K562 (cell line): ENCODE measurements around the gene SUPT7L. TPM values are rescaled to one million over a fixed set of nuclear protein-coding genes. Genes with fewer than 3 reads are reported as not detected.

Experiments
- ATAC-seq: fragments of 200-7000 bp; cut with Tn5 transposase; 3 replicates; pipeline ENCODE4 v1.9.1; 2020; ENCODE audit warnings: moderate library complexity
- BruUV-seq: library from RNA; stranded (reverse); fragments of 400-500 nt; replicated peaks from 2 replicates; lab custom pipeline; 2021; lab: Mats Ljungman, UMichigan
- CTCF ChIA-PET: fragments of 300-600 bp; formaldehyde crosslinking; extraction: SDS; loops from one replicate; lab custom pipeline; 2021; ENCODE audit warnings: low intra/inter-chr PET ratio; lab: Yijun Ruan, JAX
- POLR2A ChIA-PET: fragments of 300-600, 350-650 bp; sonication (Branson Sonifier 250); formaldehyde crosslinking; extraction: SDS; loops from one replicate; lab custom pipeline; 2021; ENCODE audit warnings: antibody characterized with exemption, inconsistent platforms; lab: Yijun Ruan, JAX
- DNase-seq, 4 experiments: peaks; one replicate each; pipeline versions ENCODE4 v3.0.0 to v3.0.0-alpha.2; 2011 to 2018; ENCODE audit warnings: low spot score in 3 of 4, mixed read lengths in 3 of 4; ENCODE audit errors: extremely low read depth in 1 of 4
- FAIRE-seq: peaks from 2 replicates; lab custom pipeline; 2011; peaks lifted over from hg19 to GRCh38; lab: Jason Lieb, UNC
- H2AFZ ChIP-seq: 2 replicates; pipeline ENCODE4 v1.6.0; 2011; ENCODE audit warnings: low read depth, low read length, control low read depth, inconsistent platforms
- H3K27ac ChIP-seq: fragments of 200-600 bp; 3 replicates; pipeline ENCODE4 v1.8.0; 2011; ENCODE audit warnings: low read depth, mild to moderate bottlenecking, control low read depth, inconsistent platforms, low read length, moderate library complexity, mixed read lengths; ENCODE audit errors: extremely low read depth
- H3K27me3 ChIP-seq, 2 experiments: fragments of 300-600 bp in 1 of 2; 2 replicates in 1 of 2; 3 replicates in 1 of 2; pipeline versions ENCODE4 v1.6.0 to v1.8.0; 2011; ENCODE audit warnings: inconsistent platforms in 2 of 2, low read length in 2 of 2, mild to moderate bottlenecking in 1 of 2, mixed read lengths in 1 of 2, moderate library complexity in 1 of 2; ENCODE audit not compliant: control insufficient read depth in 2 of 2, insufficient read depth in 2 of 2
- H3K36me3 ChIP-seq: fragments of 300-600 bp; 3 replicates; pipeline ENCODE4 v1.8.0; 2011; ENCODE audit warnings: mild to moderate bottlenecking, low read length, inconsistent platforms; ENCODE audit not compliant: control insufficient read depth, insufficient read depth
- H3K4me1 ChIP-seq, 2 experiments: fragments of 200-600 bp in 1 of 2; replicated peaks in 1 of 2; 2 replicates in 1 of 2; 3 replicates in 1 of 2; pipeline versions ENCODE4 v1.5.1 to v1.8.0; 2011; ENCODE audit warnings: inconsistent platforms in 2 of 2, low read length in 2 of 2, mild to moderate bottlenecking in 1 of 2, mixed read lengths in 1 of 2, moderate library complexity in 1 of 2; ENCODE audit not compliant: control insufficient read depth in 2 of 2, insufficient read depth in 2 of 2
- H3K4me2 ChIP-seq: 2 replicates; pipeline ENCODE4 v1.6.1; 2011; ENCODE audit warnings: low read length, control low read depth, inconsistent platforms, mixed read lengths; ENCODE audit not compliant: insufficient read depth
- H3K4me3 ChIP-seq: fragments of 200-600 bp; sonication (generic), shearing (Covaris generic); 2 replicates; pipeline ENCODE4 v1.5.1; 2016; ENCODE audit warnings: control low read depth, inconsistent platforms
- H3K79me2 ChIP-seq: fragments of 200-600 bp; 3 replicates; pipeline ENCODE4 v1.8.0; 2011; ENCODE audit warnings: low read length, inconsistent platforms; ENCODE audit not compliant: control insufficient read depth, insufficient read depth
- H3K9ac ChIP-seq, 2 experiments: 2 replicates each; pipeline versions ENCODE4 v1.6.0 to v1.6.1; 2011; ENCODE audit warnings: low read depth in 2 of 2, low read length in 2 of 2, control low read depth in 1 of 2, inconsistent platforms in 1 of 2, mild to moderate bottlenecking in 1 of 2, mixed read lengths in 1 of 2; ENCODE audit not compliant: insufficient read depth in 1 of 2
- H3K9me1 ChIP-seq: one replicate; pipeline ENCODE4 v1.6.0; 2011; ENCODE audit warnings: inconsistent platforms, mild to moderate bottlenecking, low read length, moderate library complexity; ENCODE audit not compliant: control insufficient read depth, insufficient read depth
- H3K9me3 ChIP-seq: replicated peaks from 2 replicates; pipeline ENCODE4 v1.5.1; 2011; ENCODE audit warnings: low read depth, low read length, inconsistent platforms; ENCODE audit not compliant: control insufficient read depth, insufficient read depth
- H4K20me1 ChIP-seq: replicated peaks from 2 replicates; pipeline ENCODE4 v1.6.1; 2011; ENCODE audit warnings: low read length, inconsistent platforms, mixed read lengths; ENCODE audit not compliant: control insufficient read depth, insufficient read depth
- CC2D1A ChIP-seq: fragments of 450-650 bp; IDR thresholded peaks from 2 replicates; pipeline ENCODE4 v1.6.1; 2017; ENCODE audit warnings: mild to moderate bottlenecking
- EWSR1 ChIP-seq: fragments of 450-650 bp; IDR thresholded peaks from 2 replicates; pipeline ENCODE4 v1.6.1; 2018; ENCODE audit warnings: borderline replicate concordance, mild to moderate bottlenecking, low read depth, moderate library complexity; ENCODE audit not compliant: partially characterized antibody
- LCOR ChIP-seq: sonication (generic); formaldehyde crosslinking; IDR thresholded peaks from 2 replicates; pipeline ENCODE4 v1.8.0; 2022; ENCODE audit warnings: mild to moderate bottlenecking, missing genetic modification reagents
- SLC30A9 ChIP-seq: fragments of 250-450 bp; sonication (Bioruptor Pico); IDR thresholded peaks from 2 replicates; pipeline ENCODE4 v1.8.0; 2022; ENCODE audit warnings: mild to moderate bottlenecking, moderate library complexity
- WHSC1 ChIP-seq: IDR thresholded peaks from one replicate; pipeline ENCODE4 v1.6.1; 2012; ENCODE audit warnings: low read length, control low read depth, inconsistent platforms
- YY1 ChIP-seq, 3 experiments: IDR thresholded peaks; 2 replicates each; pipeline ENCODE4 v1.6.1; 2011; ENCODE audit warnings: low read length in 2 of 3, mild to moderate bottlenecking in 2 of 3, moderate library complexity in 2 of 3, borderline replicate concordance in 1 of 3, control low read depth in 1 of 3, low read depth in 1 of 3; ENCODE audit not compliant: insufficient read depth in 3 of 3, insufficient replicate concordance in 2 of 3, control insufficient read depth in 1 of 3, insufficient read length in 1 of 3; ENCODE audit errors: extremely low read depth in 1 of 3
- ZFPM2 ChIP-seq: fragments of 250-450 bp; sonication (Bioruptor Pico); IDR thresholded peaks from 2 replicates; pipeline ENCODE4 v1.5.1; 2022; ENCODE audit warnings: mild to moderate bottlenecking
- ZKSCAN3 ChIP-seq: fragments of 250-450 bp; sonication (Bioruptor Pico); IDR thresholded peaks from 2 replicates; pipeline ENCODE4 v1.4.0; 2020
- ZNF12 ChIP-seq: sonication (generic); formaldehyde crosslinking; IDR thresholded peaks from 2 replicates; pipeline ENCODE4 v1.4.0; 2020; ENCODE audit warnings: mild to moderate bottlenecking, missing genetic modification reagents
- ZNF3 ChIP-seq: fragments of 250-450 bp; sonication (Bioruptor Pico); IDR thresholded peaks from 2 replicates; pipeline ENCODE4 v1.5.0; 2021; ENCODE audit warnings: mild to moderate bottlenecking, moderate library complexity
- WGBS: fragments of 100-300 bp; shearing (Covaris generic); methylation state at CpG from one replicate; pipeline ENCODE4 v1.1.6; 2016; ENCODE audit warnings: low coverage, mixed read lengths; ENCODE audit not compliant: insufficient coverage; ENCODE audit errors: missing lambda C conversion rate; 5-methylcytosine and 5-hydroxymethylcytosine counted together
- in situ Hi-C: fragments of 300-500 bp; cut with MboI; formaldehyde crosslinking; loops from 4 replicates; pipeline ENCODE4 v1.15.0; 2018; ENCODE audit warnings: inconsistent platforms, mixed read lengths
- intact Hi-C: fragments of 100-400 bp; cut with micrococcal nuclease; formaldehyde crosslinking; loops from 2 replicates; pipeline ENCODE4 v1.14.2; 2022
- polyA plus RNA-seq, 8 experiments: library from polyadenylated mRNA; depleted of rRNA in 4 of 8; stranded (reverse) in 5 of 8; unstranded in 3 of 8; fragments of >200 nt; fragmentation: Nextera tagmentation in 2 of 8; fragmentation: Illumina TruSeq in 1 of 8; extraction: Ambion mirVana in 2 of 8; extraction: Trizol in 1 of 8; gene quantifications; 2 replicates each; pipeline versions ENCODE4 v1.2.1 to v1.2.3, GENCODE V29; 2011 to 2014; ENCODE audit warnings: inconsistent platforms in 1 of 8, missing spikeins in 1 of 8
- total RNA-seq, 7 experiments: library from RNA; depleted of rRNA in 6 of 7; stranded (reverse); fragments of >200 nt in 6 of 7; fragmentation: Illumina TruSeq in 2 of 7; extraction: Trizol in 2 of 7; gene quantifications; 2 replicates each; pipeline versions ENCODE4 v1.2.1 to v1.2.3, GENCODE V29; 2011 to 2021; ENCODE audit warnings: low replicate concordance in 1 of 7
- TF ChIP-seq, protein P1 (sequence below): fragments of 450-650 bp; formaldehyde crosslinking; IDR thresholded peaks from 2 replicates; pipeline ENCODE4 v1.4.0; 2020; ENCODE audit warnings: mild to moderate bottlenecking
- TF ChIP-seq, protein P2 (sequence below): IDR thresholded peaks from 3 replicates; pipeline ENCODE4 v1.6.1; 2011; ENCODE audit warnings: borderline replicate concordance, mild to moderate bottlenecking, moderate library complexity; ENCODE audit not compliant: insufficient read length; ENCODE audit errors: extremely low read depth

SUPT7L gene
- total and polyA plus RNA-seq, 9 of the 15 experiments (the other 6 are each of a cell fraction or from before 2014, with no cell fraction given): 22.0 to 72.8 (median 40.2) TPM

DNA sequence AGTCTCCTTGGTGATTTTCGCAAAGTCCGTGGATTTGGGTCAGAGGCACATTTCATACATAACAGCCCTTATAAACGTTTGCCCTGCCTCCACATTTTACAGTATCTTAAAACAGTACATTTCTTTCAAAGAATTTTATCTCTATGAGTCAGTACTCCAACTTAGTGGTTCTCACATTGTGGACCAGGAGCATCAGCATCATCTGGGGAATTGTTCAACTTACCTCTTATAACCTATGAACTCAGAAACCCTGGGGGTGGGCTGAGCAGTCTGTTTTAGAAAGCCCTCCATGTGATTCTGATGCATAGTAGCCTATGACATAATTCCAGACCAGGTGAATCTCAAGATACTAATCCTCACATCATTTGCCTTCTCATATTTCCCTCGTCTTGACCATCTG, 12.4 kb downstream of the SUPT7L start:
- intact Hi-C loops: no loop called here
- 66% methylated on average over 4 of the region's 4 CpGs for WGBS
- no peaks in the 10 kb centered on the region for H3K9me3 ChIP-seq
- H3K27ac ChIP-seq: no peak overlapping the region
- no peak for FAIRE-seq
- no peak for DNase-seq
- no peaks in the 10 kb centered on the region for H3K27me3 ChIP-seq
- H4K20me1 ChIP-seq: no peaks in the 10 kb centered on the region; the same call in 1 of the 2 replicates
- no peak overlapping the region for H3K4me2 ChIP-seq
- peaks cover 93% of the 10 kb centered on the region for H3K36me3 ChIP-seq
- H3K9me1 ChIP-seq: no peaks in the 10 kb centered on the region
- no peak overlapping the region for H3K4me3 ChIP-seq
- ATAC-seq: no peak
- H2AFZ ChIP-seq: no peak overlapping the region
- H3K79me2 ChIP-seq: no peaks in the 10 kb centered on the region
- BruUV-seq: no TSS peak
- ChIA-PET CTCF (interaction anchor here (0.6 kb wide), 1 partner anchor 481 kb away, joined by 3 read pairs; no protein-coding TSS in a partner anchor), POLR2A (interaction anchor here (1.2 to 1.9 kb wide), 2 partner anchors 13 to 15 kb away, joined by 3 to 5 read pairs; partner anchors contain the start of genes SLC4A1AP and SUPT7L)
- peaks cover 0 to 6% of the 10 kb centered on the region in 2 experiments; a peak in 3 of 5 replicates for H3K4me1 ChIP-seq
- in situ Hi-C loops: no loop called here
- H3K9ac ChIP-seq: no peak overlapping the region
- TF ChIP-seq ZNF12 (no peak), LCOR (CRISPR knock-in tag) (no peak), ZKSCAN3 (CRISPR knock-in tag) (no peak), YY1 (IDR thresholded peaks at IDR 0.05; ENCODE audit: borderline replicate concordance in 1 of 3, control insufficient read depth in 1 of 3, extremely low read depth in 1 of 3, insufficient read depth in 3 of 3, insufficient read length in 1 of 3, insufficient replicate concordance in 2 of 3, low read depth in 1 of 3, low read length in 2 of 3) (no peak), WHSC1 (no peak), EWSR1 (no peak), ZFPM2 (CRISPR knock-in tag) (no peak), SLC30A9 (CRISPR knock-in tag) (no peak), CC2D1A (no peak), ZNF3 (no peak)
- TF ChIP-seq, protein P1, sequence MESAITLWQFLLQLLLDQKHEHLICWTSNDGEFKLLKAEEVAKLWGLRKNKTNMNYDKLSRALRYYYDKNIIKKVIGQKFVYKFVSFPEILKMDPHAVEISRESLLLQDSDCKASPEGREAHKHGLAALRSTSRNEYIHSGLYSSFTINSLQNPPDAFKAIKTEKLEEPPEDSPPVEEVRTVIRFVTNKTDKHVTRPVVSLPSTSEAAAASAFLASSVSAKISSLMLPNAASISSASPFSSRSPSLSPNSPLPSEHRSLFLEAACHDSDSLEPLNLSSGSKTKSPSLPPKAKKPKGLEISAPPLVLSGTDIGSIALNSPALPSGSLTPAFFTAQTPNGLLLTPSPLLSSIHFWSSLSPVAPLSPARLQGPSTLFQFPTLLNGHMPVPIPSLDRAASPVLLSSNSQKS: no peak
- TF ChIP-seq, protein P2, sequence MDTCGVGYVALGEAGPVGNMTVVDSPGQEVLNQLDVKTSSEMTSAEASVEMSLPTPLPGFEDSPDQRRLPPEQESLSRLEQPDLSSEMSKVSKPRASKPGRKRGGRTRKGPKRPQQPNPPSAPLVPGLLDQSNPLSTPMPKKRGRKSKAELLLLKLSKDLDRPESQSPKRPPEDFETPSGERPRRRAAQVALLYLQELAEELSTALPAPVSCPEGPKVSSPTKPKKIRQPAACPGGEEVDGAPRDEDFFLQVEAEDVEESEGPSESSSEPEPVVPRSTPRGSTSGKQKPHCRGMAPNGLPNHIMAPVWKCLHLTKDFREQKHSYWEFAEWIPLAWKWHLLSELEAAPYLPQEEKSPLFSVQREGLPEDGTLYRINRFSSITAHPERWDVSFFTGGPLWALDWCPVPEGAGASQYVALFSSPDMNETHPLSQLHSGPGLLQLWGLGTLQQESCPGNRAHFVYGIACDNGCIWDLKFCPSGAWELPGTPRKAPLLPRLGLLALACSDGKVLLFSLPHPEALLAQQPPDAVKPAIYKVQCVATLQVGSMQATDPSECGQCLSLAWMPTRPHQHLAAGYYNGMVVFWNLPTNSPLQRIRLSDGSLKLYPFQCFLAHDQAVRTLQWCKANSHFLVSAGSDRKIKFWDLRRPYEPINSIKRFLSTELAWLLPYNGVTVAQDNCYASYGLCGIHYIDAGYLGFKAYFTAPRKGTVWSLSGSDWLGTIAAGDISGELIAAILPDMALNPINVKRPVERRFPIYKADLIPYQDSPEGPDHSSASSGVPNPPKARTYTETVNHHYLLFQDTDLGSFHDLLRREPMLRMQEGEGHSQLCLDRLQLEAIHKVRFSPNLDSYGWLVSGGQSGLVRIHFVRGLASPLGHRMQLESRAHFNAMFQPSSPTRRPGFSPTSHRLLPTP: no peak
